Adrenal gland (tissue), 5 donors: ENCODE data around the gene ZNF705A.
"Not testable (repeated sequence)": the region's sequence is repeated elsewhere in the genome, so short reads cannot be mapped to it uniquely, and the experiment has no call there.

Experiments
- POLR2A ChIP-seq, 2 donors: fragments of 450-650 bp; IDR thresholded peaks; one replicate each; pipeline ENCODE4 v1.6.1; 2017; ENCODE audit warnings: antibody characterized with exemption in 2 of 2, mild to moderate bottlenecking in 2 of 2, moderate library complexity in 1 of 2
- TF ChIP-seq, protein P1 (sequence below), 6 experiments: fragments of 450-650 bp in 4 of 6; fragments of 200-600 bp in 2 of 6; sonication (generic) in 1 of 6; IDR thresholded peaks; 1 replicate in 5 of 6; 2 replicates in 1 of 6; pipeline versions ENCODE4 v1.5.1 to v1.8.0; 2016 to 2021; ENCODE audit warnings: antibody characterized with exemption in 6 of 6, mild to moderate bottlenecking in 2 of 6, moderate library complexity in 1 of 6
- donor health status: DM: no; HTN: no; CAD: no.

DNA sequence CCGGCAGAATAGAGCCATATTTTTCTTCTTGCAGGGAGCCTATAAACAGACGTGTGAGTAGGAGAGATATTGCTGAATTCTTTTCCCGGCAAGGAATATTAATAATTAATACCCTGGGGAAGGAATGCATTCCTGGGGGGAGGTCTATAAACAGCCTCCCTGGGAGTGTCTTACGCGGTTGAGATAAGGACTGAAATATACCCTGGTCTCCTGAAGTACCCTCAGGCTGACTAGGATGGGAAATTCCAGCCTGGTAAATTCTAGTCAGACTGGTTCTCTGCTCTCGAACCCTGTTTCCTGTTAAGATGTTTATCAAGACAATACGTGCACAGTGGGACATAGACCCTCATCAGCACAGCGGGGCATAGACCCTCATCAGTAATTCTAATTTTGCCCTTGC, 15.2 kb upstream of the ZNF705A start:
- TF ChIP-seq, protein P1, sequence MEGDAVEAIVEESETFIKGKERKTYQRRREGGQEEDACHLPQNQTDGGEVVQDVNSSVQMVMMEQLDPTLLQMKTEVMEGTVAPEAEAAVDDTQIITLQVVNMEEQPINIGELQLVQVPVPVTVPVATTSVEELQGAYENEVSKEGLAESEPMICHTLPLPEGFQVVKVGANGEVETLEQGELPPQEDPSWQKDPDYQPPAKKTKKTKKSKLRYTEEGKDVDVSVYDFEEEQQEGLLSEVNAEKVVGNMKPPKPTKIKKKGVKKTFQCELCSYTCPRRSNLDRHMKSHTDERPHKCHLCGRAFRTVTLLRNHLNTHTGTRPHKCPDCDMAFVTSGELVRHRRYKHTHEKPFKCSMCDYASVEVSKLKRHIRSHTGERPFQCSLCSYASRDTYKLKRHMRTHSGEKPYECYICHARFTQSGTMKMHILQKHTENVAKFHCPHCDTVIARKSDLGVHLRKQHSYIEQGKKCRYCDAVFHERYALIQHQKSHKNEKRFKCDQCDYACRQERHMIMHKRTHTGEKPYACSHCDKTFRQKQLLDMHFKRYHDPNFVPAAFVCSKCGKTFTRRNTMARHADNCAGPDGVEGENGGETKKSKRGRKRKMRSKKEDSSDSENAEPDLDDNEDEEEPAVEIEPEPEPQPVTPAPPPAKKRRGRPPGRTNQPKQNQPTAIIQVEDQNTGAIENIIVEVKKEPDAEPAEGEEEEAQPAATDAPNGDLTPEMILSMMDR (IDR thresholded peaks at IDR 0.05) = not testable (repeated sequence)
- not testable (repeated sequence) for TF ChIP-seq POLR2A (IDR thresholded peaks at IDR 0.05)
